Right lobe of liver (tissue), 4 donors: ENCODE data around the gene TSC22D1.

ENCODE experiments used
- POLR2A ChIP-seq: fragments of 450-650 bp; IDR thresholded peaks from one replicate; pipeline ENCODE4 v1.6.1; 2017; ENCODE audit warnings: antibody characterized with exemption, mild to moderate bottlenecking
- TF ChIP-seq, protein P1 (sequence below), 4 donors: fragments of 200-600 bp in 3 of 4; fragments of 450-650 bp in 1 of 4; IDR thresholded peaks; one replicate each; pipeline versions ENCODE4 v1.5.1 to v1.8.0; 2016 to 2022; ENCODE audit warnings: antibody characterized with exemption in 4 of 4, mild to moderate bottlenecking in 2 of 4
- donor health status: DM: no; HTN: no; CAD: no.
- donor health status: DM: no; HTN: no; CAD: no.
- donor health status: DM: no; HTN: yes; CAD: no.

DNA sequence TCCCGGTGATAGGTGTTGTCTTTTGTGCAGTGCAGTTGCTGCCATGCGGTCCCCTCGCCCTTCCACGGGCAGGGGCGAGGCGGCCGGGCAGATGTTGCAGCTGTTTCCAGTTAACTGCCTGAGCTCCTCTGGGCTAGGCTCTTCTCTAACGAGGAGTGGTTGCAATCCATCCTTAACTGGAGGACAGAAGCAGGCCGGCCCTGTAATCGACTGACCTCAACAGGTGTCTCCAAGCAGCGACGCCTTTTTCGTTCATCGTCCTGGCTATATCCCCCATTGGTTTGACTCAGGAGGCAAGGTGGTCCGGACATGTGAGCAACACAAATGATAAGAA, 1.9 kb upstream of the TSC22D1 start:
- TF ChIP-seq, protein P1, sequence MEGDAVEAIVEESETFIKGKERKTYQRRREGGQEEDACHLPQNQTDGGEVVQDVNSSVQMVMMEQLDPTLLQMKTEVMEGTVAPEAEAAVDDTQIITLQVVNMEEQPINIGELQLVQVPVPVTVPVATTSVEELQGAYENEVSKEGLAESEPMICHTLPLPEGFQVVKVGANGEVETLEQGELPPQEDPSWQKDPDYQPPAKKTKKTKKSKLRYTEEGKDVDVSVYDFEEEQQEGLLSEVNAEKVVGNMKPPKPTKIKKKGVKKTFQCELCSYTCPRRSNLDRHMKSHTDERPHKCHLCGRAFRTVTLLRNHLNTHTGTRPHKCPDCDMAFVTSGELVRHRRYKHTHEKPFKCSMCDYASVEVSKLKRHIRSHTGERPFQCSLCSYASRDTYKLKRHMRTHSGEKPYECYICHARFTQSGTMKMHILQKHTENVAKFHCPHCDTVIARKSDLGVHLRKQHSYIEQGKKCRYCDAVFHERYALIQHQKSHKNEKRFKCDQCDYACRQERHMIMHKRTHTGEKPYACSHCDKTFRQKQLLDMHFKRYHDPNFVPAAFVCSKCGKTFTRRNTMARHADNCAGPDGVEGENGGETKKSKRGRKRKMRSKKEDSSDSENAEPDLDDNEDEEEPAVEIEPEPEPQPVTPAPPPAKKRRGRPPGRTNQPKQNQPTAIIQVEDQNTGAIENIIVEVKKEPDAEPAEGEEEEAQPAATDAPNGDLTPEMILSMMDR (IDR thresholded peaks at IDR 0.05): no peak
- no peak for TF ChIP-seq POLR2A
